KMS-11 (cell line): ENCODE data around the gene TMED3.
"Not testable (repeated sequence)": the region's sequence is repeated elsewhere in the genome, so short reads cannot be mapped to it uniquely, and the experiment has no call there.

Experiments used
- H2AFZ ChIP-seq: fragments of 200-600 bp; sonication (generic); 2 replicates; pipeline ENCODE4 v1.6.1; 2016; ENCODE audit warnings: antibody characterized with exemption, mixed run types, low read depth
- H3K27ac ChIP-seq: fragments of 200-600 bp; sonication (generic); 2 replicates; pipeline ENCODE4 v1.6.1; 2016; ENCODE audit warnings: mild to moderate bottlenecking, mixed run types
- H3K27me3 ChIP-seq: fragments of 200-600 bp; sonication (generic); 2 replicates; pipeline ENCODE4 v1.6.1; 2017; ENCODE audit warnings: mild to moderate bottlenecking, low read depth, mixed run types, moderate library complexity; ENCODE audit not compliant: insufficient read depth
- H3K36me3 ChIP-seq: fragments of 200-600 bp; sonication (generic); 2 replicates; pipeline ENCODE4 v1.6.1; 2017; ENCODE audit warnings: mild to moderate bottlenecking, mixed run types; ENCODE audit not compliant: insufficient read depth
- H3K4me1 ChIP-seq: fragments of 200-600 bp; sonication (generic); 2 replicates; pipeline ENCODE4 v1.6.1; 2016; ENCODE audit warnings: mild to moderate bottlenecking, low read depth, mixed run types; ENCODE audit not compliant: poor library complexity, severe bottlenecking
- H3K4me2 ChIP-seq: fragments of 200-600 bp; sonication (generic); 2 replicates; pipeline ENCODE4 v1.7.0; 2016; ENCODE audit warnings: mild to moderate bottlenecking, mixed run types
- H3K4me3 ChIP-seq: fragments of 200-600 bp; sonication (generic); IDR thresholded peaks from 2 replicates; pipeline ENCODE4 v1.6.1; 2017; ENCODE audit warnings: low read depth, low read length, mixed read lengths; ENCODE audit not compliant: insufficient read depth
- H3K79me2 ChIP-seq: fragments of 200-600 bp; sonication (generic); 2 replicates; pipeline ENCODE4 v1.6.1; 2016; ENCODE audit warnings: low read depth, mixed run types; ENCODE audit not compliant: insufficient read depth
- H3K9ac ChIP-seq: fragments of 200-600 bp; sonication (generic); 2 replicates; pipeline ENCODE4 v1.6.1; 2016; ENCODE audit warnings: mild to moderate bottlenecking, mixed run types
- H4K20me1 ChIP-seq: fragments of 200-600 bp; sonication (generic); 2 replicates; pipeline ENCODE4 v1.6.1; 2016; ENCODE audit warnings: mild to moderate bottlenecking, mixed run types; ENCODE audit not compliant: insufficient read depth
- TF ChIP-seq, protein P1 (sequence below): fragments of 200-600 bp; sonication (generic); conservative IDR thresholded peaks from 2 replicates; pipeline ENCODE4 v1.6.1; 2017; ENCODE audit warnings: low read depth, mild to moderate bottlenecking, antibody characterized with exemption, low read length, moderate library complexity, mixed read lengths

TMED3 gene

GRCh38 chr15:79314186-79314585 lies 3.3 kb downstream of the TMED3 start:
- Histone ChIP-seq H3K36me3 (no peaks in the 10 kb centered on the region; the same call in 1 of the 2 replicates), H3K4me2 (no peak overlapping the region)

DNA sequence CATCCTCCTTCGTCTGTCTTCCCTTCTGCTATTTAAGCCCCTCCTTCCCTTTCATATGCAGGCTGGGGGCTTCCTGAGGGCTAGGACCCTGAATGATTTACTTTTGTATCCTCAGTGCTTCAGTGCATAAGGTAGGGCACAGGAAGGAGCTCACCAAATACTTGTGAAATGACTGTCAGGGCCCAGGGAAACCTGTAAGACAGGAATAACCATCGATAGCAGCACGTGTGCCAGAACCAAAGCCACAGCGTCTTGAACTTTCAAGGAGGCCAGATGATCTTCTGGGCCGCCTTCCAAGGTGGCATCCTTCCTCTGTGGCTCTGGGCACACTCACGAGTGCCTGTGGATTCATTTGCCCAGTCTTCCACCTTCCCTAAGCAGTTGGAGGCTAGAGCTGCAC lies 3.9 kb downstream of the TMED3 start:
- Histone ChIP-seq H3K4me1 (peaks cover 17% of the 10 kb centered on the region), H2AFZ (no peak overlapping the region), H3K4me3 (no peak overlapping the region), H3K9ac (no peak overlapping the region), H3K27ac (no peak overlapping the region), H3K27me3 (no peaks in the 10 kb centered on the region), H3K4me2 (no peak overlapping the region), H4K20me1 (no peaks in the 10 kb centered on the region), H3K79me2 (peaks cover 28% of the 10 kb centered on the region), H3K36me3 (no peaks in the 10 kb centered on the region; the same call in 1 of the 2 replicates)
- TF ChIP-seq, protein P1, sequence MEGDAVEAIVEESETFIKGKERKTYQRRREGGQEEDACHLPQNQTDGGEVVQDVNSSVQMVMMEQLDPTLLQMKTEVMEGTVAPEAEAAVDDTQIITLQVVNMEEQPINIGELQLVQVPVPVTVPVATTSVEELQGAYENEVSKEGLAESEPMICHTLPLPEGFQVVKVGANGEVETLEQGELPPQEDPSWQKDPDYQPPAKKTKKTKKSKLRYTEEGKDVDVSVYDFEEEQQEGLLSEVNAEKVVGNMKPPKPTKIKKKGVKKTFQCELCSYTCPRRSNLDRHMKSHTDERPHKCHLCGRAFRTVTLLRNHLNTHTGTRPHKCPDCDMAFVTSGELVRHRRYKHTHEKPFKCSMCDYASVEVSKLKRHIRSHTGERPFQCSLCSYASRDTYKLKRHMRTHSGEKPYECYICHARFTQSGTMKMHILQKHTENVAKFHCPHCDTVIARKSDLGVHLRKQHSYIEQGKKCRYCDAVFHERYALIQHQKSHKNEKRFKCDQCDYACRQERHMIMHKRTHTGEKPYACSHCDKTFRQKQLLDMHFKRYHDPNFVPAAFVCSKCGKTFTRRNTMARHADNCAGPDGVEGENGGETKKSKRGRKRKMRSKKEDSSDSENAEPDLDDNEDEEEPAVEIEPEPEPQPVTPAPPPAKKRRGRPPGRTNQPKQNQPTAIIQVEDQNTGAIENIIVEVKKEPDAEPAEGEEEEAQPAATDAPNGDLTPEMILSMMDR: no peak

More at GRCh38 chr15:79314186-79314585, 3.3 kb downstream of the TMED3 start:
- H3K4me1 ChIP-seq: peaks cover 17% of the 10 kb centered on the region
- no peak overlapping the region for H3K4me3 ChIP-seq
- TF ChIP-seq, protein P1: no peak
- peaks cover 28% of the 10 kb centered on the region for H3K79me2 ChIP-seq
- no peaks in the 10 kb centered on the region for H3K27me3 ChIP-seq
- no peak overlapping the region for H3K9ac ChIP-seq
- H2AFZ ChIP-seq: no peak overlapping the region
- H4K20me1 ChIP-seq: no peaks in the 10 kb centered on the region
- H3K27ac ChIP-seq: no peak overlapping the region

DNA sequence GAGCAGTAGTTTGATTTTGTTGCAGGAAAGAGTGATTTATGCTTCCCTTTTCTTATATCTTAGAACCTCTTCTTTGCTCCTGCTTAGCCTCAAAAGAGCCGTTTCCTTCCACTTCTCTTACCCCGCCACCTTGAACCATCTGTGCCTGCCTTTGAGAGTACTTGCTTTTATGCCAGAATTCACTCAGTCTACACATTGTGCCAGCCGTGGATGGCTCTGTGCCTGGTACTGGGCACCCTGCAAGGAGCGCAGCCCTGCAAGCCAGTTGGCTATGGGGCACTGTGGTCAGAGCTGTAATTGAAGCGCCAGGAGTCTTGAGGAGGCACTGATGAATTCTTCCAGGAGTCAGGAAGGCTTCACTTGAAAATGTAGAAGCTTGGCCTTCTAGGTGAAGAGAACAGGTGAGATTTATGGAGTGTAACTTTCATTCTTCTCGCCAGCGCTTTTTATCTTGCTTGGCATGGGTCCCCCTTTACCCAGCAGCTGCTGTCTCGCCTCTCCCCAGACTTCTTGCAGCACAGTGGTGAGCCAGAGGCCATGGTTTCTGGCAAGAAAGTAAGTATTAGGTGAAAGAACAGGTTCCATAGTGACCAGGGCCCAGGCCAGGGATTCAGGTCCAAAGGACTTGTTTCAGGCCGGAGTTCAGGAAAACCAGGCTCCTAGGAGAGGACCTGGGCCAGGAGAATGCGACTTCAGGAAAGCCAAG lies 4.9 kb downstream of the TMED3 start:
- TF ChIP-seq, protein P1: no peak
- peaks cover 28% of the 10 kb centered on the region for H3K79me2 ChIP-seq
- no peaks in the 10 kb centered on the region for H3K27me3 ChIP-seq
- H3K27ac ChIP-seq: no peak overlapping the region
- H3K4me1 ChIP-seq: peaks cover 17% of the 10 kb centered on the region
- no peak overlapping the region for H3K9ac ChIP-seq
- H3K4me3 ChIP-seq: no peak overlapping the region
- no peaks in the 10 kb centered on the region for H4K20me1 ChIP-seq
- H2AFZ ChIP-seq: no peak overlapping the region
- H3K36me3 ChIP-seq: no peaks in the 10 kb centered on the region; the same call in 1 of the 2 replicates
- H3K4me2 ChIP-seq: no peak overlapping the region

DNA sequence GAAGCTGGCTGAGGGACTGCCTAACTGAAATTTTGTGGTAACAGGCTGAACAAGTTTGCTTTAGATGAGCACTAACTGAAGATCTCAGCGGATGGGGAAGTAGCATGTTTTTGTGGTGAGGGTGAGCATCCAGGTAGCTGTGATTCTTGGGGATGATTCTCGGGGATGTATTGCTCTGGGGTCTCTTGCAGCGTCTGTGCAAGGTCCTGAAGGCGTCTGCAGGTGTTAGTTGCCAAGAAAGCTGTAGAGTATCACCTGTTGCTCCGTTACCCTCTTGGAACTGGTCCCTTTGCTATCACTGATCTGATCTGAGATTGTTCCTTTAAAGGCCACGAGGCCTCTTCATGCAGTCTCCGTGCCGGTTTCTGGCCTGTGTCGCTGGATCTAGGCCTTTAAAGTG lies 6.0 kb downstream of the TMED3 start:
- Histone ChIP-seq H3K36me3 (no peaks in the 10 kb centered on the region; the same call in 1 of the 2 replicates), H3K27ac (no peak overlapping the region), H3K9ac (no peak overlapping the region), H2AFZ (no peak overlapping the region), H3K79me2 (peaks cover 20% of the 10 kb centered on the region), H3K4me2 (no peak overlapping the region), H3K27me3 (no peaks in the 10 kb centered on the region), H4K20me1 (no peaks in the 10 kb centered on the region), H3K4me3 (no peak overlapping the region), H3K4me1 (peaks cover 17% of the 10 kb centered on the region)
- TF ChIP-seq, protein P1: no peak

GRCh38 chr15:79319973-79320372 lies 9.1 kb downstream of the TMED3 start:
- H4K20me1 ChIP-seq, H3K36me3 ChIP-seq, H3K4me1 ChIP-seq, H3K9ac ChIP-seq, H3K27me3 ChIP-seq, H3K4me2 ChIP-seq, H3K27ac ChIP-seq, H3K4me3 ChIP-seq, H3K79me2 ChIP-seq, H2AFZ ChIP-seq: not testable (repeated sequence)
